Gastrocnemius medialis (tissue), 4 donors: ENCODE results near the gene PARD3B. TPM values are rescaled to one million over a fixed set of nuclear protein-coding genes. Genes with fewer than 3 reads are reported as not detected.

Experiments
- ATAC-seq, 2 donors: fragments of 150-250 bp; one replicate each; pipeline ENCODE4 v1.9.1; 2016
- DNase-seq, 2 donors: peaks; one replicate each; pipeline ENCODE4 v3.0.0-alpha.2; 2019
- H3K27ac ChIP-seq, 4 donors: fragments of 200-600 bp; sonication (generic); 1 replicate in 1 of 4; 2 replicates in 3 of 4; pipeline ENCODE4 v1.5.1; 2016 to 2018; ENCODE audit warnings: mild to moderate bottlenecking in 2 of 4, moderate library complexity in 1 of 4
- H3K27me3 ChIP-seq, 3 donors: fragments of 200-600 bp; sonication (generic) in 2 of 3; 1 replicate in 1 of 3; 2 replicates in 2 of 3; pipeline versions ENCODE4 v1.5.1 to v1.6.0; 2016 to 2019; ENCODE audit warnings: mild to moderate bottlenecking in 1 of 3, moderate library complexity in 1 of 3
- H3K36me3 ChIP-seq, 2 donors: fragments of 200-600 bp; sonication (generic) in 1 of 2; one replicate each; pipeline ENCODE4 v1.5.1; 2017 to 2018
- H3K4me1 ChIP-seq, 2 donors: fragments of 200-600 bp; sonication (generic) in 1 of 2; one replicate each; pipeline ENCODE4 v1.5.1; 2016 to 2017; ENCODE audit warnings: mild to moderate bottlenecking in 2 of 2
- H3K4me3 ChIP-seq, 4 donors: fragments of 200-600 bp; sonication (generic) in 3 of 4; 1 replicate in 1 of 4; 2 replicates in 3 of 4; pipeline ENCODE4 v1.5.1; 2016 to 2019; ENCODE audit warnings: mild to moderate bottlenecking in 2 of 4
- H3K9me3 ChIP-seq, 3 donors: fragments of 200-600 bp; sonication (generic) in 2 of 3; 1 replicate in 1 of 3; 2 replicates in 2 of 3; pipeline ENCODE4 v1.5.1; 2016 to 2019
- POLR2A ChIP-seq, 2 donors: fragments of 450-650 bp; IDR thresholded peaks; one replicate each; pipeline ENCODE4 v1.6.1; 2017; ENCODE audit warnings: antibody characterized with exemption in 2 of 2, mild to moderate bottlenecking in 2 of 2, moderate library complexity in 2 of 2
- in situ Hi-C, 4 donors: fragments of 200-750 bp; cut with MboI; loops; one replicate each; pipeline versions ENCODE4 v1.15.0 to v1.8.0; 2017; ENCODE audit warnings: low sequenced_read_pairs in 4 of 4
- intact Hi-C: fragments of 100-400 bp; cut with DNase I; formaldehyde crosslinking; loops from one replicate; pipeline ENCODE4 v1.15.1; 2023; ENCODE audit warnings: low total_unique reads
- total RNA-seq, 4 donors: library from RNA; depleted of rRNA; stranded (reverse); fragments of >200 nt; gene quantifications; one replicate each; pipeline versions ENCODE4 v1.1.0 to v1.2.3, GENCODE V29; 2016
- TF ChIP-seq, protein P1 (sequence below), 5 experiments: fragments of 450-650 bp in 3 of 5; fragments of 200-600 bp in 2 of 5; sonication (generic) in 2 of 5; IDR thresholded peaks in 4 of 5; conservative IDR thresholded peaks in 1 of 5; 1 replicate in 4 of 5; 2 replicates in 1 of 5; pipeline ENCODE4 v1.5.1; 2016 to 2019; ENCODE audit warnings: antibody characterized with exemption in 5 of 5, mild to moderate bottlenecking in 3 of 5, moderate library complexity in 3 of 5

PARD3B gene
- total RNA-seq, 4 donors from 2014 or later: 2.2 to 15.5 (median 4.6) TPM

- ATAC-seq (no peak), DNase-seq (no peak)
- in situ Hi-C loops: no loop called here
- Histone ChIP-seq H3K4me3 (no peak overlapping the region), H3K36me3 (no peaks in the 10 kb centered on the region), H3K27me3 (no peaks in the 10 kb centered on the region), H3K27ac (no peak overlapping the region), H3K4me1 (peaks cover 18 to 19% of the 10 kb centered on the region in 2 donors), H3K9me3 (no peaks in the 10 kb centered on the region)
- intact Hi-C loops: no loop called here
- no peak for TF ChIP-seq POLR2A (IDR thresholded peaks at IDR 0.05)
- TF ChIP-seq, protein P1, sequence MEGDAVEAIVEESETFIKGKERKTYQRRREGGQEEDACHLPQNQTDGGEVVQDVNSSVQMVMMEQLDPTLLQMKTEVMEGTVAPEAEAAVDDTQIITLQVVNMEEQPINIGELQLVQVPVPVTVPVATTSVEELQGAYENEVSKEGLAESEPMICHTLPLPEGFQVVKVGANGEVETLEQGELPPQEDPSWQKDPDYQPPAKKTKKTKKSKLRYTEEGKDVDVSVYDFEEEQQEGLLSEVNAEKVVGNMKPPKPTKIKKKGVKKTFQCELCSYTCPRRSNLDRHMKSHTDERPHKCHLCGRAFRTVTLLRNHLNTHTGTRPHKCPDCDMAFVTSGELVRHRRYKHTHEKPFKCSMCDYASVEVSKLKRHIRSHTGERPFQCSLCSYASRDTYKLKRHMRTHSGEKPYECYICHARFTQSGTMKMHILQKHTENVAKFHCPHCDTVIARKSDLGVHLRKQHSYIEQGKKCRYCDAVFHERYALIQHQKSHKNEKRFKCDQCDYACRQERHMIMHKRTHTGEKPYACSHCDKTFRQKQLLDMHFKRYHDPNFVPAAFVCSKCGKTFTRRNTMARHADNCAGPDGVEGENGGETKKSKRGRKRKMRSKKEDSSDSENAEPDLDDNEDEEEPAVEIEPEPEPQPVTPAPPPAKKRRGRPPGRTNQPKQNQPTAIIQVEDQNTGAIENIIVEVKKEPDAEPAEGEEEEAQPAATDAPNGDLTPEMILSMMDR (IDR thresholded peaks at IDR 0.05 in 4 of 5, conservative IDR thresholded peaks at IDR 0.05 in 1 of 5): no peak
Observed at GRCh38 chr2:204779771-204780170, 234.5 kb downstream of the PARD3B start.

DNA sequence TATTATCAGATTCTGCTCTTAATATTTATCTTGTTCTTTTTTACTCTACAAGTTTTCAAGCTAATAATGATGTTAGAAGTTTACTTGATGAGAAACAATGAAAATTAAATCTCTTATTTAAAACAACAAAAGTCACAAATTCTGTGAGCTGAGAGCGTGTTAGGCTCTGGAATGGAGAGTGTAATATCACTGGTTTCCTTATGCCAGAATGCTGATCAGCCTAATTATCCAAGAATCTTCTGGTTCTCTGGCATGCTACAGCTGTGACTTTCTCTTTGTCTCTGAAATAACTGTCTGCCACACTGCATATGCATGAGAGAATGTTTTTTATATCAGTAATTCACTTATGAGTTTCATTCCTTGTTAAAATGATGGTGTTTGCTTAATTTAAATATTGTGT, 236.7 kb downstream of the PARD3B start:
- H3K4me1 ChIP-seq: peaks cover 0 to 1% of the 10 kb centered on the region in 2 donors
- ATAC-seq: no peak
- H3K9me3 ChIP-seq: no peaks in the 10 kb centered on the region
- in situ Hi-C loops: no loop called here
- no peak overlapping the region for H3K4me3 ChIP-seq
- TF ChIP-seq, protein P1 (IDR thresholded peaks at IDR 0.05 in 4 of 5, conservative IDR thresholded peaks at IDR 0.05 in 1 of 5): no peak
- no peak for TF ChIP-seq POLR2A (IDR thresholded peaks at IDR 0.05)
- no peaks in the 10 kb centered on the region for H3K27me3 ChIP-seq
- no peak overlapping the region for H3K27ac ChIP-seq
- no peak for DNase-seq
- intact Hi-C loops: no loop called here
- H3K36me3 ChIP-seq: no peaks in the 10 kb centered on the region

GRCh38 chr2:204790076-204790475, 244.8 kb downstream of the PARD3B start:
- Histone ChIP-seq H3K4me3 (no peak overlapping the region), H3K4me1 (no peaks in the 10 kb centered on the region), H3K27ac (no peak overlapping the region), H3K9me3 (no peaks in the 10 kb centered on the region), H3K36me3 (no peaks in the 10 kb centered on the region), H3K27me3 (no peaks in the 10 kb centered on the region)
- no peak for TF ChIP-seq POLR2A (IDR thresholded peaks at IDR 0.05)
- TF ChIP-seq, protein P1 (IDR thresholded peaks at IDR 0.05 in 4 of 5, conservative IDR thresholded peaks at IDR 0.05 in 1 of 5): no peak
- ATAC-seq (no peak), DNase-seq (no peak)
- in situ Hi-C loops: no loop called here
- intact Hi-C loops: no loop called here

DNA sequence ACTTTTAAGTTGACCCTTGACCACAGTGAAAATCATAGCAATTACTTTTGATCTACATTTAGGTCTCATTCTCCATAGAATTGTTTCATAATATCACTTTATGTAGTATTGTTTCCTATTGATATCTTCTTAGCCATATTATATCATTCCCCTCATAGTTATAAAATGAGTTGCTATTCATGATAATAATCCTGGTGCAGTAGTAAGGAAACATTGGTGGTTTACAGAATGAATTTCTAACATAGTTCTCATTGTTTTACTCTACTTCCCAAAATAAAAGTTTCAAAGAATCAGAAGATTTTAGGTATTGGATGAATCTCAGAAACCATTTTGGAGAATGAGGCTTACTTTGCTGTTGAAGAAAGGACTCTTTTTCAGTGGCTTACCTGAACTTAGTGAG, 246.0 kb downstream of the PARD3B start:
- no peak for ATAC-seq
- no peaks in the 10 kb centered on the region for H3K4me1 ChIP-seq
- H3K9me3 ChIP-seq: no peaks in the 10 kb centered on the region
- no peak for DNase-seq
- in situ Hi-C loops (no loop called here), intact Hi-C loops (no loop called here)
- no peaks in the 10 kb centered on the region for H3K36me3 ChIP-seq
- TF ChIP-seq, protein P1 (IDR thresholded peaks at IDR 0.05 in 4 of 5, conservative IDR thresholded peaks at IDR 0.05 in 1 of 5): no peak
- no peak for TF ChIP-seq POLR2A (IDR thresholded peaks at IDR 0.05)
- no peak overlapping the region for H3K27ac ChIP-seq
- H3K27me3 ChIP-seq: no peaks in the 10 kb centered on the region
- no peak overlapping the region for H3K4me3 ChIP-seq

GRCh38 chr2:204794624-204795023, 249.3 kb downstream of the PARD3B start:
- no peak for DNase-seq
- H3K4me1 ChIP-seq: no peaks in the 10 kb centered on the region
- in situ Hi-C loops: no loop called here
- H3K9me3 ChIP-seq: no peaks in the 10 kb centered on the region
- H3K36me3 ChIP-seq: no peaks in the 10 kb centered on the region
- ATAC-seq: no peak
- TF ChIP-seq, protein P1 (IDR thresholded peaks at IDR 0.05 in 4 of 5, conservative IDR thresholded peaks at IDR 0.05 in 1 of 5): no peak
- TF ChIP-seq POLR2A (IDR thresholded peaks at IDR 0.05): no peak
- H3K4me3 ChIP-seq: no peak overlapping the region
- H3K27ac ChIP-seq: no peak overlapping the region
- intact Hi-C loops: no loop called here
- no peaks in the 10 kb centered on the region for H3K27me3 ChIP-seq
